Measurements from ENCODE around the gene BGN.

Gene BGN

DNA sequence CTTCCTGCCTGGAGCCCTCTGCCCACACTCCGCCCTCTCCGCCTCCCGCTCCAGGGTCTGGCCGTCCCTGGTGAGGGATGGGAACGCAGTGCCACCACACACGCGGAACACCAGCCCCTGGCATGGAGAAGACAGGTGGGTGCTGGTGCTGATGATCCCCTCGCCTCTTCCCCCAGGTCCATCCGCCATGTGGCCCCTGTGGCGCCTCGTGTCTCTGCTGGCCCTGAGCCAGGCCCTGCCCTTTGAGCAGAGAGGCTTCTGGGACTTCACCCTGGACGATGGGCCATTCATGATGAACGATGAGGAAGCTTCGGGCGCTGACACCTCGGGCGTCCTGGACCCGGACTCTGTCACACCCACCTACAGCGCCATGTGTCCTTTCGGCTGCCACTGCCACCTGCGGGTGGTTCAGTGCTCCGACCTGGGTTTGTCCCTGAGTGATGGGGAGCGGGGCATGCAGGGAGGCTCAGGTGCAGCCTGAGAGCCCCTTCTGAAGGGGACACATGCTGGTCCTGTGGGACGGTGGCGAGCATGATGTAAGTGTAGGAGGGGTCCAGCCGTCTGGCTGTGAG is 9.8 kb downstream of the BGN start:
- DNase-seq (ENCODE audit: low read depth, low spot score): no peak

DNA sequence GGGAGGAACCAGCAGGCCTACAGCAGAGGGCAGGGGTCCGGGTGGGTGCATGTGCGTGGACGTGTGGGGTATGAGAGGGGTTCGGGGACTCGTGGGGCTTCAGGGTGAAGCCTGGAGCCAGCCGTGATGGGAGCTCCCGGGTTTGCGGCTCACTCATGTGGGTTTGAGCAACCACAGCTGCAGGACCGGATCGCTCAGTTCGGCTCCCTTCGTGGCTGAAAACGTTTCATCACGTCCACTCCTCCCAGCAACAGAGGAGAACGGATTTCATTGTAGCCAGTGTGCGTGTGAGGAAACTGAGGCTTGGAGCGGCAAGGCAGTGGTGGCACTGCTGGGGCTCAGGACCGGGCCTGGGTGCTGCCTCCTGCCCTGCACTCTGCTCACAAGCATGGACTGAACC is 10.6 kb downstream of the BGN start:
- DNase-seq (ENCODE audit: low read depth, low spot score): no peak

DNA sequence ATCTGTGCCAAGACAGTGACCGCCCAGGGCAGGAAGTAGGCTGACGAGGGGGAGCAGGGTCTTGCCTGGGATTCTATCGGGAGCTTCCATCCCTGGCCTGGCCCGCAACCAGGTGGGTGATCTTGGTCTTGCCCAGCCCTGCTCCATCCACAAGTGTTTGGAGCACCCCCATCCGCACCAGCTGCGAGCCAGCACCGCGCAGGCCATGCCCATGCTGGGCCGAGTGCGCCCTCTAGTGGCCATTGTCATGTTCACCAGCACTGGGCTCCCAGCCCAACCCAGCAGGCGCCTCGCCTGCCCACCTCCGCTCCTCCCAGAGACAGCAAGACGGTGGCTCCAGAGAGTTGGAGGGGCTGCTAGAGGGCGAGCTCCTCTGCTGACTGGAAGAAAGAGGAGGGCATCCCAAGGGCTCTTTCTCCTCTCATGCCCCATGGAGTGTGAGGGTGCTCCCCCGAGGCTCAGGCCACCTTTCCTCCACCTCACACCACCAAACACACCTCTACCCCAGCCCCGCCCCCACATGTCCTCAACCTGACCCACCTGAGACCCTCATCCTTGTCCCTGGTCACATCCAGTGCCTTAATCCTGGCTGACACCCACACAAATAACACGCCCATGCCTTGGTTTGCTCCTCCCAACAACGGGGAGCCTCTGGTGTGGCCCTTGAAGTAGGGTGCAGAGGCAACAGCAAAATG is 12.9 kb downstream of the BGN start:
- DNase-seq (ENCODE audit: low read depth, low spot score): peak; percentile 12

DNA sequence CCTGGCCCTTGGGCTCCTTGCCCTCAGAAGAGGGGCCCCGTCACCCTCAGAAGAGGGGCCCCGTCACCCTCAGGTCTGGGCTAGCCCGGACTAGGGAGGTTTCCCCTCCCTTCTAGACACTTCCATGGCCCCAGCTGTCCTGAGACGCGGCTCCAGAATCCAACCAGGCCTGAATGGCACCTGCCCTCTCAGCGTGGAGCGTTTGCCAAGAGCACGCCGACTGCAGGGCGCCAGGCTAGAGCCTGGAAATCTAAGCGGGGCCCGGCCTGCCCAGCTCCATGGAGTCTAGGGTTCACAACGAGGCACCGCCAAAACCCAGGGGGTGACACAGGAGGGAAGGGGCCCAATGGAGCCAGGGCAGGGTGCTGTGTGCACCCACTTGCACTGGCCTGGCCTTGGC is 14.8 kb downstream of the BGN start:
- no peak for DNase-seq (ENCODE audit: low read depth, low spot score)

GRCh38 chrX:153510383-153510782 is 15.6 kb downstream of the BGN start:
- DNase-seq (ENCODE audit: low read depth, low spot score): no peak

DNA sequence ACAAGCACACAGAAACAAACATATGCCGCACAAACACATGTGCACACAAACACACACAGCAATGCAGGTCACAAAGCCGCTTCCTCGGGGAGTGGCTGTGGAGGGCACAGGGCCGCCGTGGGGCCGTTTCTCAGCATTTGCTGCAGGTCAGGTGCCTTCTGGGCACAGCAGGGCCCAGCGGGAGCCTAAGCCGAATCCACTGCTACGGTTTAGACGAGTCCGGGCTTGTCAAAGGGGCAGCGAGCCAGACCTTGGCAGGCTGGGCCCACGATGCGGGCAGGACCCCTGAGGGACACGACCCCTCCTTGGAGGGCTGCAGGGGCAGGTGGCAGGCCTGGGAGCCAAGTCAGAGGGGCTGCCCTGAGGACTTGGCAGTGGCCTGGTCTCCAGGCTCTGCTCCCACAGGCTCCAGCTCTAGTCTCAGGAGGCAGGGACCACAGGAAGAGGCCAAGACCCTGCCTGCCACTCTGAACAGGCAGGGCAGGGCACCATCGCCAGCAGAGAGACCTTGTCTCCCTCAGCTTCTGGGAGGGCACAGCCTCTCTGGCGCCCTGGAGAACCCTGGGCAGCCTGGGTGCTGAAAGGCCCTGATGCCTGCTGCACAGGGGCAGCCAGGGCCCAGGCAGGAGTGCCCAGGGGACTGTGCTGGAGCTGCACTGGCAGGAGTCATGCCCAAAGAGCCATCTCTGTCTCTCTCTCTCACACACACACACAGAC is 17.2 kb downstream of the BGN start:
- DNase-seq (ENCODE audit: low read depth, low spot score): no peak

DNA sequence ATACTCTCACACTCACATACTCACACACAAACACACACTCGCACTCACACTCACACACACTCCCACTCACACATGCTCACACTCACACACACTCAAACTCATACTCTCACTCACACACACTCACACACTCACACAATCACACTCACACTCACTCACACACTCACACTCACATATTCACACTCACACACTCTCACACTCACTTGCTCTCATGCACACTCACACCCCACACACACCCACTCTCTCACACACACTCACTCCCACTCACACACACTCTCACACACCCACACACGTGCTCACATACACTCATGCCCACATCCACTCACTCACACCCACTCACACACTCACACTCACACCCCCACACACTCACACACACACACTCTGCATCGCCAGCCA is 17.7 kb downstream of the BGN start:
- no peak for DNase-seq (ENCODE audit: low read depth, low spot score)

DNA sequence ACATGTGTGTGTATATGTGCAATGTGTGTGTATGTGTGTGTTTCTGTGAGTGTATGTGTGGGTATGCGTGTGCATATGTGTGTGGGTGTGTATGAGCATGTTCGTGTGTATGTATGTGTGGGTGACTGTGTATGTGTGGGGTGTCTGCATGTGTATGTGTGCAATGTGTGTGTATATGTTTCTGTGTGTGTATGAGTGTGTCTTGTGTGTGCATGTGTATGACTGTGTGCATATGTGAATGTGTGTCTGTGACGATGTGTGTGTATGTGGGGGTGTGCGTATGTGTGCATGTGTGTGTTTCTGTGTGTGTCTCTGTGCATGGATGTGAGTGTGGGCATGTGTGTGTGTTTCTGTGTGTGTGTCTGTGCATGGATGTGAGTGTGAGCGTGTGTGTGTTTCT is 18.5 kb downstream of the BGN start:
- no peak for DNase-seq (ENCODE audit: low read depth, low spot score)

- DNase-seq (ENCODE audit: low read depth, low spot score): no peak
Measured at GRCh38 chrX:153514259-153514658, 19.5 kb downstream of the BGN start.

DNA sequence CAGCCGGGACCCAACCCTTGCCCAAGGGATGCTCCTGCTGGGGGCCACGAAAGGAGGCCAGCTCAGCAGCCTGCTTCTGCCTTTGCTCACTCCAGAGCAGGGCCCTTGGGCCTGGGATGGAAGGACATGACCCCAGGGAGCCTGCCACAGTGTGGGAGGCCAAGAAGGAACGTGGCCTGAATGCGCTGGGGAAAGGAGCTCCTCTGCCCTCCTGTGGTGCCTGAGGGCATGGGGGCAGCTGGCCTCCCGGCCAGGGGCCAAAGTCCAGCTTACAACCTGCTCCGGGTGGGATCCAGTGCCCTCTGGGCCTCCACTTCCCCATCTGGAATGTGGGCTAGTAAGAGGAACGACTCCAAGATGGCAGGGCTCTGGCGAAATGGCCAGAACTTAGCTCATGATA is 20.7 kb downstream of the BGN start:
- no peak for DNase-seq (ENCODE audit: low read depth, low spot score)

DNA sequence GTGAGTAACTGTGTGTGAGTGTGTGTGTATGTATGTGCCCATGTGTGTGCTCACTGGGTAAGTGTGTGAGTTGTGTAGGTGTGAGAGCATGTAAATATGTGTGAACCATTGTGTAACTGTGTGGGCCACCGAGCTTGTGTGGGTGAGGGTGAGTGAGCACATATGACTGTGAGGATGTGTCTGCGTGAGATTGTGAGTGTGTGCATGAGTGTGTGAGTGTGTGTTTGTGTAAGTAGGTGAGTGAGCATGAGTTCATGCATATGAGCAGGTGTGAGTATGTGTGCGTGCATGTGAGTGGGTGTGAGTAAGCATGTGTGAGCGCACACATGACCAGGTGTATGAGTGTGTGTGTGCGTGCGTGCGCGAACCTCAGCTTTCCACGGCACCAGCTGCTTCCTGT is 21.3 kb downstream of the BGN start:
- no peak for DNase-seq (ENCODE audit: low read depth, low spot score)

- DNase-seq (ENCODE audit: low read depth, low spot score): no peak
Measured at GRCh38 chrX:153517423-153517822, 22.6 kb downstream of the BGN start, which contains the start of gene ATP2B3. ATP2B3 (plus strand) TSS chrX:153517642; CDS start chrX:153536248, 18,606 bp downstream.

DNA sequence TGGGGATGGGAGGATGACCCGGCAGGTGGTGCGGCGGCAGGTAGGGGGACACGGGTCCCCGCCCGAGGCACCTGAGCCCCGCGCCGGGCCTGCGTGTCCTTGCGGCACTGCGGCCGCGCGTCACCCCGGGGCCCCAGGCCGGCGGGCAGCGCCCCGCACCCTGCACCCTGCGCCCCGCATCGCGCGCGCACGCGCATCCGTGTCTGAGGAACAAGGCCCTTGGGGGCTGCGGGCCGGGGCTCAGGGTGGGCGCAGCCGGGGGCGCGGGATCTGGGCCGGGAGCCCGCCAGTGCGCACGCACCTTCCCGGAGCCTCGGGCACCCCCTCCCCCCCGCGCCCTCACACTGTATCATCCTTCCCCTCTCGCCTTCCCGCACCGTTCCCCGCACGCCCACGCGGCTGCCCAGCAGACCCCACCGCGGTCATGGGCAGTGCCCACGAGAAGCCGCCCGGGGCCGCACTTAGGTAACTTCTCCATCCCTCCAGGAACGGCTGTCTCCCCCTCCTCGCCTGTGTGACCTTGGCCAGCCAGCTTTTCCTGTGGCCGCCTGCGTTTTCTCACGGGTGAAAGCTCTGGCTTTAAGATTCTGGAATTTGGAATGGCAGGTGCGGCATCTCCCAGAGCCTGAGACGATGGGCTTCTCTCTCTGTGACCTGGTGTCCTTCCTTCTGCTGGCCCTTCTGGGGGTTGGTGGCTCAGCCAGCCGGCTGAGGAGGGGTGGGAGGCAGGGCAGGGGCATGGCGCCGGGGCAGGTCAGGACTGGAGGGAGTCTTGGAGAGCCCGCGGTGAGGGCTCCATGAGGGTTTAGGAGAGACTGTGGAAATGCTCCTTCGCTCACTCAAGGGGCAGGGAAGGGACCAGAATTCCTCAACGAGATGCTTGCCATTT is 23.4 kb downstream of the BGN start:
- no peak for DNase-seq (ENCODE audit: low read depth, low spot score)

GRCh38 chrX:153519569-153520286 is 24.9 kb downstream of the BGN start:
- DNase-seq (ENCODE audit: low read depth, low spot score): no peak

GRCh38 chrX:153520287-153520917 is 25.6 kb downstream of the BGN start:
- DNase-seq (ENCODE audit: low read depth, low spot score): no peak

- DNase-seq (ENCODE audit: low read depth, low spot score): no peak
Measured at GRCh38 chrX:153521034-153521433, 26.3 kb downstream of the BGN start.

DNA sequence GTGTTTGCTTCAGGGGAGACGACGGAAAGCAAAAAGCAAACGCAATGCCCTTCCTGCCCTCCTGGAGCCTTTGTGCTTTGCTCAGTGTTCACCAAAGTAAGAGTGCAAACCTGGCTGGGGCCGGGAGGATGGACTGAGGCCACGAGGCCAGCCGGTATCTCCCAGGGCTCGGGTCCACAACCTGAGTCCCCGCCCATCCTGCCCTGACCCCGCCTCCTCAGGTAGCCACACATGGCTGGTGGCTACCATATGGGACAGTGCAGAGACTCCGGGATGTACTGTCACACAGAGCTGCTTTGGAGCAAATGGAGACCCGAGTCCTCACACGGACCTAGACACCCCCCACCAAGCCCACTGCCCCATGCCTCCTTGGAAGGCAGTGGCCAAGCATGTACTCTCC is 27.5 kb downstream of the BGN start:
- DNase-seq (ENCODE audit: low read depth, low spot score): no peak

DNA sequence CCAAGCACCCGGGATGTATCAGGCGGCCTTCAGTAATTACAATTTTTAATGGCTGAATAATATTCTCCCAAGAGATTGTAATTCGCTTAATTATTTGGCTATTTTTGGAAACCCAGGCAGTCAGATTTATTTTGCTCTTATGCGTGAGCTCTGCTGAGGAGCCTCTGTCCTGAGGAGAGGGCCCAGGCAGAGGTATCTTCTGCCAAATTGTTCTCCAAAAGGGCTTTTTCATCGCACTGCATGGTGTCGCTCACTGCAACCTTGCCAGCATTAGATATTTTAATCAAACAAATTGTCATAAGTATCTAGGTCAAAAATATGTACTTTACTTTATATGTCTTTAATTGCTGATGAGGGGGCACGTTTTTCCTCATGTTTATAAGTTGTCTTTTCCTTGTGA is 28.5 kb downstream of the BGN start:
- DNase-seq (ENCODE audit: low read depth, low spot score): no peak

DNA sequence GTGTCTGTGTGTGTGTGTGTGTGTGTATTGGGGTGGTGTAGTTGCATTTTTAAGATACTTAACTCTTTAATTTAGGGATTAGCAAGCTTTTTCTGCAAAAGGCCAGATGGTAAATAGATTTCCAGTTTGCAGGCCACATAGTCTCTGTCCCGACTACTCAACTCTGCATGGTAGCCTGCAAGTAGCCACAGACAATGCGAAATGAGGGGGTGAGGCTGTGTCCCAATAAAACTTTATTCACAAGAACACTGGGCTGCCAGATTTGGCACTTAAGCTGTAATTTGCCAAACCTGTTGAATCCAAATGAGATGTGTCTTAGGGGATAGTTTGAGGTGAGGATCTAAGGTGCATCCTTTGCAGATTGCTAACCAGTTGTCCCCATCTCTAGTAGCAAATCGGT is 29.5 kb downstream of the BGN start:
- no peak for DNase-seq (ENCODE audit: low read depth, low spot score)

GRCh38 chrX:153525451-153525850 is 30.7 kb downstream of the BGN start:
- no peak for DNase-seq (ENCODE audit: low read depth, low spot score)

GRCh38 chrX:153526042-153526441 is 31.3 kb downstream of the BGN start:
- no peak for DNase-seq (ENCODE audit: low read depth, low spot score)

All from iPS DF 19.7 (cell line).